H9 (cell line): ENCODE results near the gene NUP210. TPM values are rescaled to one million over a fixed set of nuclear protein-coding genes. Genes with fewer than 3 reads are reported as not detected.

Experiments used
- DNase-seq: peaks from one replicate; pipeline ENCODE4 v3.0.0-alpha.2; 2017
- H2AFZ ChIP-seq: one replicate; pipeline ENCODE4 v1.6.1; 2013; ENCODE audit warnings: mild to moderate bottlenecking, low read length, control low read depth, moderate library complexity
- H2AK5ac ChIP-seq: 2 replicates; pipeline ENCODE4 v1.6.1; 2013; ENCODE audit warnings: low read length, control low read depth, mixed read lengths; ENCODE audit not compliant: insufficient read length
- H2BK120ac ChIP-seq: one replicate; pipeline ENCODE4 v1.6.1; 2013; ENCODE audit warnings: low read depth, mild to moderate bottlenecking, low read length, control low read depth, inconsistent platforms; ENCODE audit not compliant: poor library complexity, severe bottlenecking
- H2BK12ac ChIP-seq: 2 replicates; pipeline ENCODE4 v1.6.1; 2013; ENCODE audit warnings: low read length, control low read depth, mixed read lengths, low read depth; ENCODE audit not compliant: insufficient read length
- H2BK15ac ChIP-seq: 2 replicates; pipeline ENCODE4 v1.6.1; 2013; ENCODE audit warnings: low read depth, low read length, control low read depth
- H2BK20ac ChIP-seq: one replicate; pipeline ENCODE4 v1.6.1; 2013; ENCODE audit warnings: low read depth, mild to moderate bottlenecking, low read length, control low read depth, inconsistent platforms; ENCODE audit not compliant: poor library complexity, severe bottlenecking
- H2BK5ac ChIP-seq: 2 replicates; pipeline ENCODE4 v1.6.1; 2013; ENCODE audit warnings: low read length, control low read depth, mixed read lengths; ENCODE audit not compliant: insufficient read length
- H3K14ac ChIP-seq: 2 replicates; pipeline ENCODE4 v1.6.1; 2013; ENCODE audit warnings: low read length, control low read depth; ENCODE audit not compliant: insufficient read depth
- H3K18ac ChIP-seq: 2 replicates; pipeline ENCODE4 v1.6.1; 2013; ENCODE audit warnings: low read depth, mild to moderate bottlenecking, mixed read lengths, low read length, control low read depth; ENCODE audit not compliant: insufficient read length
- H3K23ac ChIP-seq: 2 replicates; pipeline ENCODE4 v1.6.1; 2013; ENCODE audit warnings: low read length, control low read depth, mixed read lengths, low read depth; ENCODE audit not compliant: insufficient read length
- H3K23me2 ChIP-seq: 2 replicates; pipeline ENCODE4 v1.6.1; 2013; ENCODE audit warnings: low read depth, mild to moderate bottlenecking, mixed read lengths, low read length, control low read depth; ENCODE audit not compliant: insufficient read length, poor library complexity, severe bottlenecking
- H3K27ac ChIP-seq: 2 replicates; pipeline ENCODE4 v1.5.1; 2013; ENCODE audit warnings: low read length, control low read depth, mixed read lengths, low read depth; ENCODE audit not compliant: insufficient read length
- H3K27me3 ChIP-seq: 2 replicates; pipeline ENCODE4 v1.6.1; 2013; ENCODE audit warnings: low read length, control low read depth, inconsistent platforms; ENCODE audit not compliant: insufficient read depth
- H3K4ac ChIP-seq: 2 replicates; pipeline ENCODE4 v1.6.1; 2013; ENCODE audit warnings: low read depth, mild to moderate bottlenecking, control low read depth, inconsistent platforms, low read length, moderate library complexity
- H3K4me1 ChIP-seq: 2 replicates; pipeline ENCODE4 v1.6.1; 2013; ENCODE audit warnings: low read length, control low read depth, inconsistent platforms; ENCODE audit not compliant: insufficient read depth
- H3K4me2 ChIP-seq: 2 replicates; pipeline ENCODE4 v1.6.1; 2013; ENCODE audit warnings: low read length, control low read depth, mixed read lengths; ENCODE audit not compliant: insufficient read length, insufficient read depth
- H3K56ac ChIP-seq: 2 replicates; pipeline ENCODE4 v1.6.1; 2013; ENCODE audit warnings: low read depth, mild to moderate bottlenecking, mixed read lengths, low read length, control low read depth; ENCODE audit not compliant: insufficient read length
- H3K79me1 ChIP-seq: 2 replicates; pipeline ENCODE4 v1.6.1; 2013; ENCODE audit warnings: low read depth, mild to moderate bottlenecking, moderate library complexity, low read length, control low read depth, inconsistent platforms; ENCODE audit not compliant: insufficient read depth, poor library complexity, severe bottlenecking
- H3K79me2 ChIP-seq: 2 replicates; pipeline ENCODE4 v1.6.1; 2013; ENCODE audit warnings: low read length, control low read depth, inconsistent platforms; ENCODE audit not compliant: insufficient read depth
- H3K9ac ChIP-seq: 2 replicates; pipeline ENCODE4 v1.6.1; 2013; ENCODE audit warnings: low read length, control low read depth, mixed read lengths; ENCODE audit not compliant: insufficient read length; ENCODE audit errors: extremely low read depth
- H3K9me3 ChIP-seq: one replicate; pipeline ENCODE4 v1.6.1; 2013; ENCODE audit warnings: low read depth, low read length, inconsistent platforms; ENCODE audit not compliant: control insufficient read depth
- H3T11ph ChIP-seq: one replicate; pipeline ENCODE4 v1.6.1; 2013; ENCODE audit warnings: mild to moderate bottlenecking, low read length, control low read depth, inconsistent platforms
- H4K20me1 ChIP-seq: one replicate; pipeline ENCODE4 v1.6.1; 2013; ENCODE audit not compliant: control insufficient read depth, insufficient read length, insufficient read depth
- H4K5ac ChIP-seq: 2 replicates; pipeline ENCODE4 v1.6.1; 2013; ENCODE audit warnings: low read depth, mild to moderate bottlenecking, mixed read lengths, low read length, control low read depth; ENCODE audit not compliant: insufficient read length
- H4K8ac ChIP-seq: replicated peaks from 2 replicates; pipeline ENCODE4 v1.6.1; 2013; ENCODE audit warnings: low read length, control low read depth, mixed read lengths, low read depth; ENCODE audit not compliant: insufficient read length
- H4K91ac ChIP-seq: 2 replicates; pipeline ENCODE4 v1.6.1; 2013; ENCODE audit warnings: low read depth, mild to moderate bottlenecking, moderate library complexity, mixed read lengths, low read length, control low read depth; ENCODE audit not compliant: insufficient read length
- H3K27ac Mint-ChIP-seq, 3 experiments: 2 replicates in 2 of 3; 3 replicates in 1 of 3; pipeline ENCODE4 v1.8.0; 2020 to 2021; ENCODE audit warnings: mixed read lengths in 3 of 3, mild to moderate bottlenecking in 1 of 3, moderate library complexity in 1 of 3
- H3K27me3 Mint-ChIP-seq: 2 replicates; pipeline ENCODE4 v1.8.0; 2021; ENCODE audit warnings: low read depth, mild to moderate bottlenecking, moderate library complexity, mixed read lengths
- H3K36me3 Mint-ChIP-seq, 3 experiments: 2 replicates in 2 of 3; 3 replicates in 1 of 3; pipeline ENCODE4 v1.8.0; 2020 to 2021; ENCODE audit warnings: low read depth in 3 of 3, mixed read lengths in 3 of 3; ENCODE audit not compliant: insufficient read depth in 1 of 3
- H3K4me1 Mint-ChIP-seq, 2 experiments: 2 replicates each; pipeline ENCODE4 v1.8.0; 2020; ENCODE audit warnings: mixed read lengths in 2 of 2
- H3K4me3 Mint-ChIP-seq, 2 experiments: 2 replicates in 1 of 2; 3 replicates in 1 of 2; pipeline ENCODE4 v1.8.0; 2020 to 2021; ENCODE audit warnings: mild to moderate bottlenecking in 2 of 2, mixed read lengths in 2 of 2, moderate library complexity in 1 of 2
- H3K9me3 Mint-ChIP-seq, 2 experiments: 2 replicates in 1 of 2; 3 replicates in 1 of 2; pipeline ENCODE4 v1.8.0; 2020; ENCODE audit warnings: mild to moderate bottlenecking in 2 of 2, mixed read lengths in 2 of 2, moderate library complexity in 1 of 2
- WGBS: extraction: QIAGEN DNeasy Blood & Tissue Kit; methylation state at CpG from one replicate; pipeline ENCODE4 v1.1.7; 2013; ENCODE audit warnings: missing lambda C conversion rate, low lambda C conversion rate, mixed read lengths; ENCODE audit not compliant: insufficient read length; ENCODE audit errors: extremely low coverage; 5-methylcytosine and 5-hydroxymethylcytosine counted together
- total RNA-seq: library from RNA; stranded (reverse); gene quantifications from 2 replicates; pipeline ENCODE4 v1.2.1, GENCODE V29; 2021
- TF ChIP-seq, protein P1 (sequence below): fragments of 200-600 bp; sonication (generic); conservative IDR thresholded peaks from 3 replicates; pipeline ENCODE4 v1.8.0; 2021; ENCODE audit warnings: antibody characterized with exemption, mild to moderate bottlenecking

NUP210 gene
- total RNA-seq, 1 experiment from 2014 or later, result 48.8 TPM

DNA sequence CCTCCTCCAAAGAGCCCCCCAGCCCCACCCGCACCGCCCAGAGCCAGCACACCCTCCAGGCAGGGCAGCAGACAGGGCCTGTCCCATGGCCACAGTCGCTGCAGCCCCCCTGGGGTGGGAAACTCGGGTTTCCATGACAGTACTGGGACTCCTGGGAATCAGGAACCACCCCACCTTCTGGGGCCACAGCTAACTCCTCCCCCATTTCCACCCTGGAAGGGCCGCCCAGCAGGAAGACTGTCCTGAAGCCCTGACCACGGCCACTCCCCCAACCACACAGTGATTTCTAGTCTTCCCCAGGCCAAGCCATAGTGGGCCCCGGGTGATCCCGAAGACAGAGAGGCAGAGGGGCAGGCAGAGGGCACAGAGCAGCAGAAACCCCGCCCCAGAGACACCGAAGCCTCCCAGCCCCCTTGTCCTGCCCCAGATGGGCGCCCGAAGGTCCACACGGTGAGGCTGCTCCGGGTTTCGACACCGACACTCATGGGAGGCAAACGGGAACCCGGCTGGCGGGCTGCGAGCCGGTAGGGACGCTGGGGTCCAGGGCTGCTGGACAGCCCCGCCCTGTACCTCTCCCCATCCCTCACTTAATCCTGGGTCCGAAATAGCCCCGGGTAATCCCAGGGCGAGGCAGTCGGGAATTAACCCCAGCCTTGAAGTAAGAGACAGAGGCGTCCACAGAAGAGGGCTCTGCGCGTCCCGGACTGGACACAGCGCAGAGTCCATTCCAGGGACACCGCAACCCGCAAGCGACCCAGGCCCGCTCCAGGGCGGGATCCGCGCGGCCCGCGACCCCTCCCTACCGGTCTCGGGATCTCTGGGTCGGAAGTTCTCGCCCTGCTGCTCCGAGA, 138.4 kb downstream of the NUP210 start:
- peak overlapping the region; percentile 57 for H3K4me2 ChIP-seq
- H3K56ac ChIP-seq, result no peak overlapping the region
- no peaks in the 10 kb centered on the region for H4K20me1 ChIP-seq
- H2AFZ ChIP-seq, result no peak overlapping the region
- no peak overlapping the region for H4K8ac ChIP-seq
- DNase-seq, result peak; percentile 70
- Mint-ChIP-seq H3K36me3 (peaks cover 2 to 13% (median 7%) of the 10 kb centered on the region in 3 experiments), H3K4me1 (peaks cover 12 to 19% of the 10 kb centered on the region in 2 experiments), H3K27ac (no peak overlapping the region), H3K4me3 (peak overlapping the region; percentile 66 to 87), H3K27me3 (peaks cover 50% of the 10 kb centered on the region), H3K9me3 (peaks cover 14 to 16% of the 10 kb centered on the region in 2 experiments)
- H2BK12ac ChIP-seq, result no peak overlapping the region
- no peak overlapping the region for H2BK5ac ChIP-seq
- H3K23me2 ChIP-seq, result peaks cover 6% of the 10 kb centered on the region
- H3K27me3 ChIP-seq, result peaks cover 5% of the 10 kb centered on the region; the same call in 1 of the 2 replicates
- no peak overlapping the region for H4K5ac ChIP-seq
- no peak overlapping the region for H2AK5ac ChIP-seq
- H3K4ac ChIP-seq, result no peak overlapping the region
- no peak overlapping the region for H2BK20ac ChIP-seq
- H3K9ac ChIP-seq, result no peak overlapping the region
- H3T11ph ChIP-seq, result no peak overlapping the region
- no peak overlapping the region for H2BK120ac ChIP-seq
- H4K91ac ChIP-seq, result no peak overlapping the region
- H3K79me2 ChIP-seq, result no peaks in the 10 kb centered on the region
- no peak overlapping the region for H3K27ac ChIP-seq
- no peaks in the 10 kb centered on the region for H3K9me3 ChIP-seq
- H3K14ac ChIP-seq, result no peak overlapping the region; the same call in 1 of the 2 replicates
- H3K18ac ChIP-seq, result no peak overlapping the region
- no CpG with 5 or more reads among the region's 47 CpGs for whole genome bisulfite sequencing
- no peak overlapping the region for H2BK15ac ChIP-seq
- no peak overlapping the region for H3K23ac ChIP-seq
- H3K79me1 ChIP-seq, result no peaks in the 10 kb centered on the region
- H3K4me1 ChIP-seq, result no peaks in the 10 kb centered on the region
- TF ChIP-seq, protein P1, sequence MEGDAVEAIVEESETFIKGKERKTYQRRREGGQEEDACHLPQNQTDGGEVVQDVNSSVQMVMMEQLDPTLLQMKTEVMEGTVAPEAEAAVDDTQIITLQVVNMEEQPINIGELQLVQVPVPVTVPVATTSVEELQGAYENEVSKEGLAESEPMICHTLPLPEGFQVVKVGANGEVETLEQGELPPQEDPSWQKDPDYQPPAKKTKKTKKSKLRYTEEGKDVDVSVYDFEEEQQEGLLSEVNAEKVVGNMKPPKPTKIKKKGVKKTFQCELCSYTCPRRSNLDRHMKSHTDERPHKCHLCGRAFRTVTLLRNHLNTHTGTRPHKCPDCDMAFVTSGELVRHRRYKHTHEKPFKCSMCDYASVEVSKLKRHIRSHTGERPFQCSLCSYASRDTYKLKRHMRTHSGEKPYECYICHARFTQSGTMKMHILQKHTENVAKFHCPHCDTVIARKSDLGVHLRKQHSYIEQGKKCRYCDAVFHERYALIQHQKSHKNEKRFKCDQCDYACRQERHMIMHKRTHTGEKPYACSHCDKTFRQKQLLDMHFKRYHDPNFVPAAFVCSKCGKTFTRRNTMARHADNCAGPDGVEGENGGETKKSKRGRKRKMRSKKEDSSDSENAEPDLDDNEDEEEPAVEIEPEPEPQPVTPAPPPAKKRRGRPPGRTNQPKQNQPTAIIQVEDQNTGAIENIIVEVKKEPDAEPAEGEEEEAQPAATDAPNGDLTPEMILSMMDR, result no peak
